Measurements from ENCODE around the gene SYTL3.

DNA sequence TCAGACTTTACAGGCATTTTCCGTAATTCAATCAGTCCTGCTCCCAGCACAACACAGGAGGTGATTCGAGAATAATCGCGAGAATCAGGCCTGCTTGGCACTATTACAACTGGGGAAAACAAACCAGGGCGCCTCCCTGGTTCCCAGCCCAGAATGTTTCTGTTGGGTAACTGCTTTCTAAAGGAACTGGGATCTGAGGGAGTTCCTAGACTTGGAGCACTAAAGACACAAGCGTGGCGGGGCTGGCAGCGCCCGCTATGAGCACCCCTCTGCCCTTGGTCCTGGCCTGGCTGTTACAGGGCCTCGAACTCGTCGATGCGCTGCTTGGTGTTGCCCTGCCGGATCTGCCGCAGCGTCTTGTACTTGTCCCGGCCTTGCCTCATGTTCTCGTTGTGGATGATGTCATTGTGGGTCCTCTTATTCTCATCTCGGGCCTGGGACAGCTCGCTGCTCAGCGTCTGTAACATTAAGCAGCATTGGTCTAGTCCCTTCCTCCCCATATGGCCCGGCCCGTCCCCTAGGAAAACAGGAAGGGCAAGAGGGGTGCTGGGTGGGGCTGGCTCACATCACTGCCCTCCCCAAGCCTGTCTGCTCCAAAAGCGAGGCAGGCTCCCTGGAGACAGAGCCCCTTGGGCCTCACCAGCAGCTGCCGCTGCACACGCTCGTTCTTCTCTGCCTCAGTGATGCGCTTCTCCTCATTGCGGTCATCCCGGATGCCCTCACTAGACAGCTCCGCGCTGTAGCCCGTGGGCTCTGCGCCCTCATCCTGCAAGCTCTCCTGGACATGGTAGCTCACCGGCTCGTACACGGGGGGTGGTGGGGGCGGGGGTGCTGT, 117.0 kb downstream of the SYTL3 start:
- TF ChIP-seq TARDBP (IDR thresholded peaks at IDR 0.05) = no peak
- no peak for TF ChIP-seq BHLHE40 (IDR thresholded peaks at IDR 0.05; ENCODE audit: borderline replicate concordance)
- TF ChIP-seq NFRKB (IDR thresholded peaks at IDR 0.05) = no peak
- no peak for TF ChIP-seq SUZ12 (IDR thresholded peaks at IDR 0.05)
- TF ChIP-seq FOXA1 (IDR thresholded peaks at IDR 0.05) = no peak
- TF ChIP-seq ZNF384 (IDR thresholded peaks at IDR 0.05) = no peak
- TF ChIP-seq SP1 (IDR thresholded peaks at IDR 0.05) = no peak
- TF ChIP-seq L3MBTL2 (conservative IDR thresholded peaks at IDR 0.05) = no peak
- TF ChIP-seq FOXM1 (IDR thresholded peaks at IDR 0.05; ENCODE audit: borderline replicate concordance) = no peak
- no peak for TF ChIP-seq ELF4 (IDR thresholded peaks at IDR 0.05)
- no peak for TF ChIP-seq CTBP1 (IDR thresholded peaks at IDR 0.05; ENCODE audit: borderline replicate concordance)
- TF ChIP-seq FOXK2 (IDR thresholded peaks at IDR 0.05) = no peak
- TF ChIP-seq HDGF (IDR thresholded peaks at IDR 0.05; ENCODE audit: borderline replicate concordance) = no peak

Data from HEK293T (cell line).